GM18498 (cell line): ENCODE data around the gene SFTPA1.
"Not testable (repeated sequence)": the region's sequence is repeated elsewhere in the genome, so short reads cannot be mapped to it uniquely, and the experiment has no call there.

Experiments used
- ATAC-seq: cut with Tn5 transposase; IDR thresholded peaks from one replicate; pipeline ENCODE4 v1.9.1; 2021; ENCODE audit warnings: mild to moderate bottlenecking, moderate library complexity; ENCODE audit not compliant: unreplicated experiment

SFTPA1 gene

DNA sequence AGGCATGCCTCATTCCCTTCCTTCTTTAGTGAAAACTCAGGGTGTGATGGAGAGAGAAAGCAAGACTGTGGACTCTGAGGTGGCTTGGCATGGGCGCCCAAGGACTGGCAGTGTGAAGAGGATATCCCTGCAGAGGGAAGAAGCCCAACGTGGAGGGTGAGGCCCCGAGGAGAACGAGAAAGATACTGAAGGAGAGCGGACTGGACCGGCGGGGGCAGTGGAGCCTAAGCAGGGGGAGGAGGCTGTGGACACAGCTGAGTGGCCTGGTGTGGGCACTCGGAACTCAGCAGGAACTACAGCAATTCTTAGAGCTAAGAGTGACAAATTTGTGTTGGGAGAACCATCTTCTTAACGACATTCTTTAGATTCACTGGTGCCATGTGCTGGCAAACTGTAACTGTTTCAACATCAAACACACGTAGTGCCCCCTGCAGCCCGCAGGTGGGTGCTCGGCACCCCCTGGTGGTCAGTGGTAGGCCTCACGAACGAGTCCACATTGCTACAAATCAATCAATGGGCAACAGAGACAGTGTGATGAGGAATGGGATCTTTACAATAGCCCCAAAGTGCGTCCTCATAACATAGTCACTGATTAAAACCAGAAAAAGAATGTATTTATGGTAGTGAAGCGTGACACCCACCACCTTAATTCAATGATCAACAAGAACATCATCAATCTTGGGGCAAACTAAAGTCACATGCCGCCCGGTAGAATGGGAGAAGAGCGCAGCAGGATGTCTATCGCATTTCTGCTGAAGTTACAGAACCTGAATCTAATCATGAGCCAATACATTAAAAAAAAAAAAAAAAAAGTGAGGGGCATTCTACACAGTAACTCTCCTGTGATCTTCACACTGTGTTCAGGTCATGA is 2.0 kb upstream of the SFTPA1 start:
- no peak for ATAC-seq

- ATAC-seq: not testable (repeated sequence)
These were observed 646 bp downstream of the SFTPA1 start for GRCh38 chr10:79611193-79611976.

DNA sequence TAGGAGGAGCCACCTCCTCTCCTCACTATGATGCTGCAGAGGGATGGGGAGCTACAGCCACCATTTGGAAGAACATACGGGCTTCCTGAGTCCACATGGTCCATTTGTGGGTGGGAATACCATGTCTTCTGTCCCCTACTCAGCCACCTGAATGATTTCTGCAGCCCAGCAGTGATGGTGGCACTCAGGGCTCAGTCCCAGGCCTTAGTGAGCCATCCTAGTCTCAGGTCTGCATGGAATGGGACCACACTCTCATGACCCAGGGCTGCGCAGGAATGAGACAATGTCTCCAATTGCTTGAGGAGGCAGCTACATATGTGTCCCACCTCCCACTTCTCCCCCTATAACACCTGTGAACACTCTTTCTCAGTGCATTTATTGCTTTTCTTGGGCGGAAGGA is 4.8 kb downstream of the SFTPA1 start:
- ATAC-seq: no peak

- ATAC-seq: no peak
These were observed 5.4 kb downstream of the SFTPA1 start for GRCh38 chr10:79616164-79616563.

DNA sequence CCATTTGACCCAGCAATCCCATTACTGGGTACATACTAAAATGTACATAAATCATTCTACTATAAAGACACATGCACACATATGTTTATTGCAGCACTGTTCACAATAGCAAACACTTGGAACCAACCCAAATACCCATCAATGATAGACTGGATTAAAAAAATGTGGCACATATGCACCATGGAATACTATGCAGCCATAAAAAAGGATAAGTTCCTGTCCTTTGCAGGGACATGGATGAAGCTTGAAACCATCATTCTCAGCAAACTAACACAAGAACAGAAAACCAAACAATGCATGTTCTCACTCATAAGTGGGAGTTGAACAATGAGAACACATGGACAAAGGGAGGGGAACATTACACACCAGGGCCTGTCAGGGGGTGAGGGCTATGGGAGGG is 12.9 kb downstream of the SFTPA1 start:
- ATAC-seq: not testable (repeated sequence)

DNA sequence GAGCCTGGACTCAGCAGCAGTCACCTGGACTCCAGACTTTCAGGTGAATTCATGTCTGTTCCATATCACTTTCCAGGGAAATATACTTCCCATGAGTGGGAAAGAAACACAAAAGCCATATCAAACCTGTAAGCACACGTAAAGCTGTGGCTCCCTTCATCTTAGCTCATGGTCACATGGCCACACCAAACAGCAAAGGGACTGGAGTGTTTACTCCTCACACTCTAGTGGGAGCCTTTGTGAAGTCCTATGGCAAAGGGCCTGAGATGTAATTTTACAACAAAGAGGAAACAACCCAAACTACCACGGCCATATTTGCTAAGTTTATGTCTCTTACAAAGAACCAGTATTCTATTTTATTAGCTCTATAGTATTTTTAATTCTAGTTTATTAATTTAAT is 16.3 kb downstream of the SFTPA1 start:
- ATAC-seq: no peak

DNA sequence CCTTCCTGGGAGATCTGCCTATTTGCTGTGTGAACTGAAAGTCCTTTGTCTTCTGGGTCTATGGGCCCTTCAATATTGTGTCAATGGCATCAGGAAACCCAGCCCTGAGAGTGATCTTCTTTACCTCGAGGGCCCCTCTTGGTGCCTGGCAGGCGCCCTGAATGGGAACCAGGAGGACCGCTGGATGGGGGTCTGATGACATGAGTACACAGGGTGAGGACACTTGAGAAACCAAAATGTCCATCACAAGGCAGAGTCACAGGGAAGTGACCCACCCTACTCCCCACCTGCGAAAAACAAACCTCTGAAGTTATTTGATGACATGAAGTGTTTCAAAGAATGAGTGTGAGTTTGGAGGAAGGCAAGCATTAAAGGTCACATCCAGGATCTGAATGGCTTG is 17.3 kb downstream of the SFTPA1 start:
- no peak for ATAC-seq

GRCh38 chr10:79628988-79629954 is 18.5 kb downstream of the SFTPA1 start:
- no peak for ATAC-seq

DNA sequence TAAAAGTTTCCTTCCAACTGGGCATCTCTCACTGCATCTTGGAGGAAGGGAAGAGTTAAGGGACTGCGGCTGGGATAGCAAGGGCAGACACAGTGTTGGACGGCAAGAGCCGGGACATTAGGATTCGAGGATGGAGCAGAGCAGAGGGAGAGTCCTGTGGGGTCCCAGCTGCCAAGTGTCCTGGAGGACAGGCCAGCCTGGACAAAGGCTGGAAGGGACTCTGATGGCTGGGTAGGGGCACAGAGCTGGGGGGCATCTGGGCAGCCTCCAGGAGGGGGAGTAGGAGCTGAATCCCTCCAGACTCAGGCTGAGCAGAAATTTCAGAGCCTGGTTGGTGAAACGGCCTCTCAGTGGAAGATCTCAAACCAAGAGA is 19.2 kb downstream of the SFTPA1 start:
- no peak for ATAC-seq

DNA sequence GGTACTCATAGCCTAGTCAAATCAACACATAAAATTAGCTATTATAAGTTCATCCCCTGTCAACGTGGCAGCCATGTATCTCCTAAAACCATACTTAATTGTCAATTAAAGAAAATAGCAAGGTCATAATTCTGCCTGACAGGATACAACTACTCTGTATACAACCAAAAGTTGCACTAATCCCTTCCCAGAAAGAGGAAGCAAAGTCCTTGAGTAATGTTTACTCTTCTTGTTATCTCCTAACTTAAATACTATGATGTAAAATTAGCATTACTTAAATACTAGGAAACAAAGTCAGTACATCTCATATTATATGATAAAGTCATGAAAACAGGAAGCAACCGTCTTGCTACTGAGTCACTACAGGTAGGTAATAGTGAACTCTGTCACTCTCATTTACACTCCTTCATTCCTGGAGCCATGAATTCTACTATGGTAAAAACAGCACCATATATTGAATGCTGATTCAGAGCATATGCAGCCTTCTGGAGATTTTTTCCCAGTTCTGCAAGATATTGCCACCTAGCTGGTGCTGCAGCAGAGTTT is 26.0 kb downstream of the SFTPA1 start:
- ATAC-seq: not testable (repeated sequence)

GRCh38 chr10:79638318-79638717 is 27.6 kb downstream of the SFTPA1 start:
- no peak for ATAC-seq

DNA sequence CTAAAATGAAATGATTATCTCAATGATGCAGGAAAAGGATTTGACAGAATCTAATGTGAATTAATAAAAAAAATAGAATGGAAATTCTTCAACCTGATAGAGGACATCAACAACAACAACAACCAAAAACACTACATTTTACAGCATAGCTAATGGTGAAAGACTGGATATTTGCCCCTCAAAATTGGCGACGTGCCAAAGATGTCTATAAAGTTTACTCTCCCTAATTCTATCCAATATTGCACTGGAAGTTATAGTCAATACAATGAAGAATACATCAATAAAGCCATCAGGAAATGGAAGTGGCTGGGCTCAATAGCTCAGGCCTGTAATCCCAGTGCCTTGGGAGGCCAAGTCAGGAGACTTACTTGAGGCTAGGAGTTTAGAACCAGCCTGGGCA is 42.0 kb downstream of the SFTPA1 start:
- not testable (repeated sequence) for ATAC-seq

- not testable (repeated sequence) for ATAC-seq
These were observed 52.5 kb downstream of the SFTPA1 start for GRCh38 chr10:79663287-79663686.

DNA sequence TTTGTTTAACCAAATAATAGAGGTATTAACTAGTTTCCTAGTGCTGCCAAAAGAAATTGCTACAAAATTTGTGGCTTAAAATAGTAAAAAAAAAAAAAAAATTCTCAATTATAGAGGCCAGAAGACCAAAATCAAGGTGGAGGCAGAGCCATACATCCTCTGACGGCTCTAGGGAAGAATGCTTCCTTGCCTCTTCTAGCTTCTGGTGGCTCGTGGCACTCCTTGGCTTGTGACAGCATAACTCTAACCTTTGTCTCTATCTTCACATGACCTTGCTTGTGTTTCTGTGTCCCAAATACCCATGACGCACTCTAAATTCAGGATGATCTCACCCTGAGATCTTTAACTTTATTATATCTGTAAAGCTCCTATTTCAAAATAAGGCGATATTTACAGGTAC is 53.9 kb downstream of the SFTPA1 start:
- not testable (repeated sequence) for ATAC-seq
